Measurements from ENCODE around the gene ZMYM5. TPM values are rescaled to one million over a fixed set of nuclear protein-coding genes. Genes with fewer than 3 reads are reported as not detected.

The ZMYM5 gene
- total and polyA plus RNA-seq, 9 of the 15 experiments (the other 6 are each of a cell fraction or from before 2014, with no cell fraction given): 5.4 to 11.9 (median 7.8) TPM

DNA sequence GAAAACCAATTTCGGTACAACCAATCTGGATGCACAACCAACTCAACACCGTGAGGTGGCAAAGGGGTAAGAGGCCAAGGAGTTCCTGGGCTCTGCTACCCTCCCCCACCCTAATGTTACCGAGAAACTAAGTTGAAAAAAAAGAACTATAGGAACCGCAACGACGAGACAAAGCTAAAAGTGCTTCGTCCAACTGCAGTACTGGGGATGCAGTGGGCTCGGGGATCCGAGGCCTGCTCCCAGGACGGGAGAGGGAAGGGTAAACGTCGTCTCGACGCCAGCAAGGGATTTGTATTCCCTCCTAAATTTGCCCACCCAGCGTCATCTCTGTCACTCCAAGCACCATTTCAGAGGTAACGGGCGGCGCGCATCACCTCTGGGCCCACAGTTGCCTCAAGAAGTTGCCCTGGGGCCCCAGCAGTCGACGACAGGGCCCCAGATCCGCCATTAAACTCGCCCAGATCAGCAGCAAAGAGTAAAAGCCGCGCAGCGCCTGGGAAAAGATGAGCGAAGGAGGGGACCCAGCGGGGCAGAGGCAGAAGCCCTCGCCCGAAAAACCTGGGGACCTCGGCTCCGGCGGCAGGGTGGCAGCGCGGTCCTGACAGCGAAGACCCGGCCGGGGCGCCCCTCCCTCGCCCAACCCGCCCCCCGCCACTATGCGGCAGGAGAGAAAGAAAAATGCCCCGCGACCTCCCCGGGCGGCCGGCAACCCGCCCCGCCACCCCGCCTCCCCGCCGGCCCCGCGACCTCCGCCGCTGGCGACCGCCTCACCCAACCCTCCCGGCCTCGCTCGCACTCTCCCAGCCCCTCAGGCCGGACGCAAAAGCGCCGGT lies 752 bp downstream of the ZMYM5 start (continued):
- TF ChIP-seq, protein P1, sequence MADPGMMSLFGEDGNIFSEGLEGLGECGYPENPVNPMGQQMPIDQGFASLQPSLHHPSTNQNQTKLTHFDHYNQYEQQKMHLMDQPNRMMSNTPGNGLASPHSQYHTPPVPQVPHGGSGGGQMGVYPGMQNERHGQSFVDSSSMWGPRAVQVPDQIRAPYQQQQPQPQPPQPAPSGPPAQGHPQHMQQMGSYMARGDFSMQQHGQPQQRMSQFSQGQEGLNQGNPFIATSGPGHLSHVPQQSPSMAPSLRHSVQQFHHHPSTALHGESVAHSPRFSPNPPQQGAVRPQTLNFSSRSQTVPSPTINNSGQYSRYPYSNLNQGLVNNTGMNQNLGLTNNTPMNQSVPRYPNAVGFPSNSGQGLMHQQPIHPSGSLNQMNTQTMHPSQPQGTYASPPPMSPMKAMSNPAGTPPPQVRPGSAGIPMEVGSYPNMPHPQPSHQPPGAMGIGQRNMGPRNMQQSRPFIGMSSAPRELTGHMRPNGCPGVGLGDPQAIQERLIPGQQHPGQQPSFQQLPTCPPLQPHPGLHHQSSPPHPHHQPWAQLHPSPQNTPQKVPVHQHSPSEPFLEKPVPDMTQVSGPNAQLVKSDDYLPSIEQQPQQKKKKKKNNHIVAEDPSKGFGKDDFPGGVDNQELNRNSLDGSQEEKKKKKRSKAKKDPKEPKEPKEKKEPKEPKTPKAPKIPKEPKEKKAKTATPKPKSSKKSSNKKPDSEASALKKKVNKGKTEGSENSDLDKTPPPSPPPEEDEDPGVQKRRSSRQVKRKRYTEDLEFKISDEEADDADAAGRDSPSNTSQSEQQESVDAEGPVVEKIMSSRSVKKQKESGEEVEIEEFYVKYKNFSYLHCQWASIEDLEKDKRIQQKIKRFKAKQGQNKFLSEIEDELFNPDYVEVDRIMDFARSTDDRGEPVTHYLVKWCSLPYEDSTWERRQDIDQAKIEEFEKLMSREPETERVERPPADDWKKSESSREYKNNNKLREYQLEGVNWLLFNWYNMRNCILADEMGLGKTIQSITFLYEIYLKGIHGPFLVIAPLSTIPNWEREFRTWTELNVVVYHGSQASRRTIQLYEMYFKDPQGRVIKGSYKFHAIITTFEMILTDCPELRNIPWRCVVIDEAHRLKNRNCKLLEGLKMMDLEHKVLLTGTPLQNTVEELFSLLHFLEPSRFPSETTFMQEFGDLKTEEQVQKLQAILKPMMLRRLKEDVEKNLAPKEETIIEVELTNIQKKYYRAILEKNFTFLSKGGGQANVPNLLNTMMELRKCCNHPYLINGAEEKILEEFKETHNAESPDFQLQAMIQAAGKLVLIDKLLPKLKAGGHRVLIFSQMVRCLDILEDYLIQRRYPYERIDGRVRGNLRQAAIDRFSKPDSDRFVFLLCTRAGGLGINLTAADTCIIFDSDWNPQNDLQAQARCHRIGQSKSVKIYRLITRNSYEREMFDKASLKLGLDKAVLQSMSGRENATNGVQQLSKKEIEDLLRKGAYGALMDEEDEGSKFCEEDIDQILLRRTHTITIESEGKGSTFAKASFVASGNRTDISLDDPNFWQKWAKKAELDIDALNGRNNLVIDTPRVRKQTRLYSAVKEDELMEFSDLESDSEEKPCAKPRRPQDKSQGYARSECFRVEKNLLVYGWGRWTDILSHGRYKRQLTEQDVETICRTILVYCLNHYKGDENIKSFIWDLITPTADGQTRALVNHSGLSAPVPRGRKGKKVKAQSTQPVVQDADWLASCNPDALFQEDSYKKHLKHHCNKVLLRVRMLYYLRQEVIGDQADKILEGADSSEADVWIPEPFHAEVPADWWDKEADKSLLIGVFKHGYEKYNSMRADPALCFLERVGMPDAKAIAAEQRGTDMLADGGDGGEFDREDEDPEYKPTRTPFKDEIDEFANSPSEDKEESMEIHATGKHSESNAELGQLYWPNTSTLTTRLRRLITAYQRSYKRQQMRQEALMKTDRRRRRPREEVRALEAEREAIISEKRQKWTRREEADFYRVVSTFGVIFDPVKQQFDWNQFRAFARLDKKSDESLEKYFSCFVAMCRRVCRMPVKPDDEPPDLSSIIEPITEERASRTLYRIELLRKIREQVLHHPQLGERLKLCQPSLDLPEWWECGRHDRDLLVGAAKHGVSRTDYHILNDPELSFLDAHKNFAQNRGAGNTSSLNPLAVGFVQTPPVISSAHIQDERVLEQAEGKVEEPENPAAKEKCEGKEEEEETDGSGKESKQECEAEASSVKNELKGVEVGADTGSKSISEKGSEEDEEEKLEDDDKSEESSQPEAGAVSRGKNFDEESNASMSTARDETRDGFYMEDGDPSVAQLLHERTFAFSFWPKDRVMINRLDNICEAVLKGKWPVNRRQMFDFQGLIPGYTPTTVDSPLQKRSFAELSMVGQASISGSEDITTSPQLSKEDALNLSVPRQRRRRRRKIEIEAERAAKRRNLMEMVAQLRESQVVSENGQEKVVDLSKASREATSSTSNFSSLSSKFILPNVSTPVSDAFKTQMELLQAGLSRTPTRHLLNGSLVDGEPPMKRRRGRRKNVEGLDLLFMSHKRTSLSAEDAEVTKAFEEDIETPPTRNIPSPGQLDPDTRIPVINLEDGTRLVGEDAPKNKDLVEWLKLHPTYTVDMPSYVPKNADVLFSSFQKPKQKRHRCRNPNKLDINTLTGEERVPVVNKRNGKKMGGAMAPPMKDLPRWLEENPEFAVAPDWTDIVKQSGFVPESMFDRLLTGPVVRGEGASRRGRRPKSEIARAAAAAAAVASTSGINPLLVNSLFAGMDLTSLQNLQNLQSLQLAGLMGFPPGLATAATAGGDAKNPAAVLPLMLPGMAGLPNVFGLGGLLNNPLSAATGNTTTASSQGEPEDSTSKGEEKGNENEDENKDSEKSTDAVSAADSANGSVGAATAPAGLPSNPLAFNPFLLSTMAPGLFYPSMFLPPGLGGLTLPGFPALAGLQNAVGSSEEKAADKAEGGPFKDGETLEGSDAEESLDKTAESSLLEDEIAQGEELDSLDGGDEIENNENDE (IDR thresholded peaks at IDR 0.05; ENCODE audit: low read depth, low read length): no peak
- TF ChIP-seq TCF7 (IDR thresholded peaks at IDR 0.05; ENCODE audit: borderline replicate concordance) (no peak), YY1 (IDR thresholded peaks at IDR 0.05; ENCODE audit: borderline replicate concordance in 1 of 3, control insufficient read depth in 1 of 3, extremely low read depth in 1 of 3, insufficient read depth in 3 of 3, insufficient read length in 1 of 3, insufficient replicate concordance in 2 of 3, low read depth in 1 of 3, low read length in 2 of 3) (peak; percentile 14 to 76 (median 64)), ZNF436 (CRISPR knock-in tag; IDR thresholded peaks at IDR 0.05) (no peak), MTA3 (IDR thresholded peaks at IDR 0.05; ENCODE audit: borderline replicate concordance) (0 out of 2 replicates have a peak, but pooled peaks have one; percentile 16), KAT7 (CRISPR knock-in tag; IDR thresholded peaks at IDR 0.05; ENCODE audit: borderline replicate concordance) (peak; percentile 71; the same call in 1 of the 2 replicates), RBBP5 (IDR thresholded peaks at IDR 0.05; ENCODE audit: borderline replicate concordance, insufficient read depth, low read length, poor library complexity, severe bottlenecking) (peak; percentile 30), L3MBTL2 (IDR thresholded peaks at IDR 0.05) (peak; percentile 15; the same call in 1 of the 2 replicates)
- TF ChIP-seq, protein P2, sequence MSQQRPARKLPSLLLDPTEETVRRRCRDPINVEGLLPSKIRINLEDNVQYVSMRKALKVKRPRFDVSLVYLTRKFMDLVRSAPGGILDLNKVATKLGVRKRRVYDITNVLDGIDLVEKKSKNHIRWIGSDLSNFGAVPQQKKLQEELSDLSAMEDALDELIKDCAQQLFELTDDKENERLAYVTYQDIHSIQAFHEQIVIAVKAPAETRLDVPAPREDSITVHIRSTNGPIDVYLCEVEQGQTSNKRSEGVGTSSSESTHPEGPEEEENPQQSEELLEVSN (IDR thresholded peaks at IDR 0.05; ENCODE audit: borderline replicate concordance in 1 of 2, extremely low read depth in 1 of 2, insufficient read depth in 1 of 2, insufficient read length in 1 of 2, low read depth in 1 of 2, low read length in 1 of 2, poor library complexity in 1 of 2, severe bottlenecking in 1 of 2): peak in 1 of 2 experiments; percentile 13
